GM19328 (cell line): ENCODE results near the gene HIF1AN.
A peak's percentile ranks its signal among the peaks of the same experiment; 100 is the strongest.

Experiments
- ATAC-seq: cut with Tn5 transposase; IDR thresholded peaks from one replicate; pipeline ENCODE4 v1.9.1; 2021; ENCODE audit warnings: mild to moderate bottlenecking, moderate library complexity; ENCODE audit not compliant: unreplicated experiment

Gene HIF1AN

DNA sequence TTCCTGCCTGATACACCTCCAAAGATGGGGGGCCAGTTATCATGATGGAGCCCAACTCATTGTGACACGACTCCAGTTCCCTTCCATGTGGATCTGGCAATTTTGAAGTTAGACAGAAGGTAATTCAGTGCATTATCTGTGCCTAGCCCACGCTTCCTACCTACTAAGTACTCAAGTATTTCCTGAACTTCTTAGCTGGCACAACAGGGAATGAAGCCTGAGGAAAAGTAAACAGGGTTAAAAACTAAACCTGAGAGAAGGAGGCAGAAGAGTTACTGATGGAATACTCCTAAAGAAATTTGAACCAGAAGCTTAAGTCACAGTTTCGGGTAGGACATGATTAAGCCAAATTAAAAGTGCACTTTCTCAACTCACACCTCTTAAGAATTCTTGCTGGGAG, 14.9 kb upstream of the HIF1AN start:
- ATAC-seq: no peak

DNA sequence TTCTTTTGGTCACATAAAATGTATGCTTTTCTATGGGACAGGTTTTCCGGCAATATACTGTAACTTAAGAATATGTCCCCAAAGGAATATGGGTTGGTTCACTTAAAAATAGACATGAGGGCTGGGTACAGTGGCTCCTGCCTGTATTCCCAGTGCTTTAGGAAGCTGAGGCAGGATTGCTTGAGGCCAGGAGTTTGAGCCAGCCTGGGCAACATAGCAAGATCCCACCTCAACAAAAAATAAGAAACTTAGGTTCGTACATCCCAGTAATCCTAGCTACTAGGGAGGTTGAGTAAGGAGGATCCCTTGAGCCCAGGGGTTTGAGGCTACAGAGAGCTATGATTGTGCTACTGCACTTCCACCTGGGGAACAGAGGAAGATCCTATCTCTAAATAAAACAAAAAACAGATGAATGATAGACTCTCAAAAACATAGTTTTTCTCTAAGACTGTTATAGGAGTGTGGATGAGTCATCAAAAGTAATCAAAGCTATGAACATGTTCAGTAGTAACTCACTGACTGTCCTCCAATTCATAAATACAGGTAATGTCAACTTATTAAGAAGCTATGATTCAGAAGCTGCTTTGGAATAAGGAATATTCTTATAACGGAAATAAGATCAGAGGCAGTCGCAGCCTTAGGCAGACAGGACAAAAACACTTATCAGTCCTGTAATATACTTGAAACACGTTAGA, 13.5 kb upstream of the HIF1AN start:
- no peak for ATAC-seq

DNA sequence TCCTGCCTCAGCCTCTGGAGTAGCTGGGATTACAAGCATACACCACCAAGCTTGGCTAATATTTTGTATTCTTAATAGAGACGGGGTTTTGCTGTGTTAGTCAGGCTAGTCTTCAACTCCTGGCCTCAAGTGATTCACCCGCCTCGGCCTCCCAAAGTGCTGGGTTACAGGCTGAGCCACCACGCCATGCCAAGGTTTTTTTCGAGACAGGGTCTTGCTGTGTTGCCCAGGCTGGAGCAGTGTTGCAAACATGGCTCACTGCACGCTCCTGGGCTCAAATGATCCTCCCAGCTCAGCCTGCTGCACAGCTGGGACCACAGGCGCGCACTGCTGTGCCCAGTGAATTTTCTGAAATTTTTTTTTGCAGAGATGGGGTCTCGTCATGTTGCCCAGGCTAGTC, 12.8 kb upstream of the HIF1AN start:
- no peak for ATAC-seq

DNA sequence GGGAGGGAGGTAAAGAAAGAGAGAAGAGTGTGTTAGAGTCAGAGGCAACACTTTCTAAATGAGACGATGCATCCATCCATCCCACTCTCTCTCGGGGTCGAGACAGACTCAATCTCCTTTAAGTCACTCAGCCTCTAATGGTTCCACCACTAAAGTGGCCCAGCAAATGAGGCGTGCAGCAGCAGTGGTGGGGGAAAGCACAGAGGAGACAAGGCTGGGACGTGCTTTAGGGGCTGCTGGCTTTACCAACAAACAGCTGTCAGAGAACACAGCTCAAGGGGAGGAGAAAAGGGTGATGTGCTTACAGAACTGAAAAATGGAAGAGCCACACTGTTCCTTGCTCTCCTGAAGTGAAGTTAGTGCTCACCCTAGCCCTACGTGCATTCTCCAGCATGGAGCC, 11.5 kb upstream of the HIF1AN start:
- ATAC-seq: no peak

DNA sequence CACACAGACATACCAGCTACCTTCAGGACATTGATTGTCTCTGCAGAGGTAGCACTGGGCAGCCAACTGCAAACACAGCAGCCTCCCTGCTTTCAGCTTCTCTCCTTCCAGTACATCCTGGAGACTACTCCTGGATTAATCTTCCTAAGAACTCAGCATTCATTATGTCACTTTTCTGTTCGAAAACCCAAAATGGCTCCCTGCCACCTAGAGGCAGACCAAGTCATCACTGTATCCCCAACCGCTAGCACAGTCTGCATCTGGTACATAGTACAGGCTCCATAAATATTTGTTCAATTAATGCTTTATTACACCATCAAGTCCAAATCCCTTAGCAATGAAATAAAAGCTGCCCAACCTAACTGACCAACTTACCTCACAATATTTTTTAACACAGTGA, 11.1 kb upstream of the HIF1AN start:
- no peak for ATAC-seq

DNA sequence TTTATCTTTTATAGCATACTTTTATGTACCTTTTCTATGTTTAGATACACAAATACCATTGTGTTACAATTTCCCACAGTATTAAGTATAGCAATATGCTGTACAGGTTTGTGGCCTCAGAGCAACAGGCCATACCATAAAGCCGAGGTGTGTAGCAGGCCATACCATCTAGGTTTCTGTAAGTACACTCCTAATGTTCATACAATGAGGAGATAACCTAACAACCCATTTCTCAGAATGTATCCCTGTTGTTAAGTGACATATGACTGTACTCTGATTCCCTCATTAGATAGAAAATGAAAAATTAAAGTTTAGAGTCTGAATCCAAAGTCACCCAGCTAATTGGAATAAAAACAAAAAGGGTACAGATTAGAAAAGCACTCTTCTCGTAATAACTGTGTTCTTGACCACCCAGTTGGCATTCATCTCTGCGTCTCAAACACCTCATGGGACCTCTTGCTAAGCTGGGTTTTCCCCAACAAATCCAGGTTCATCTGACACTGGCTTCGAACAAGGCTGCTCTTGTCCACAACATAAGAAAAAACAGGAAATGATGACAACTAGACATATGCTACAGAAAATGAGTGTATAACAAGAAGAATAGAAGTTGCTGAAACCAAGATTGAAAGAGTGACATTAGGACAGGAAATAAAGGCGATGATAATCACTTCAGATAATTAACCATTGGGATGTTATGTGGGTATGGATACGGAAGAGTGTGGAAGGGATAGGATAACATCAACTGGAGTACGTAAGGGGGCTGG, 7.4 kb upstream of the HIF1AN start:
- no peak for ATAC-seq

DNA sequence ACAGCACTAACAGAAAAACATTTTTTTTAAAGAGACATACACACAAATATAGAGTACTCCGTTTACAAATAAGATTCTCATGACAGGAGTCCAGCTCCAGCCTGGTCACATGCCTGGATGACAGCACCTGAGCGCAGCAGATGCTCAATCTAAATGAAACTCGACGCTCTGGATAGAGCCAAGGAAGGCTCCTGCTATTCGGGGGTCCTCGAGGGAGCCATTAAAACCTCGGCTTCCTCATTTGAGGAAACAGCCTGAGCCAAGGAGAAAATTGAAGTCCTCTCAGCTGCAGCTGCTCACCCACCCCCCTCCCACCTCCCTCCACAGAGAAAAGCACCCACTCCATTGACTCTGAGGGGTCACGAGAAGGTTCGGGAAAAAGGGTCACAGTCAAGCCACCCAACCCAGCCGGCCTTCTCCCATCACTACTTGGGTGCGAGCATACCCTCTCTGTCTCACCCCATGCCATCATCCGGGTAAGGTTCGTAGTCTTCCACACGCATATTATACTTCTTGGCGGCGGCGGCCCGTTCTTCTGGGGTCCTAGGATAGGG, 6.7 kb upstream of the HIF1AN start:
- no peak for ATAC-seq

DNA sequence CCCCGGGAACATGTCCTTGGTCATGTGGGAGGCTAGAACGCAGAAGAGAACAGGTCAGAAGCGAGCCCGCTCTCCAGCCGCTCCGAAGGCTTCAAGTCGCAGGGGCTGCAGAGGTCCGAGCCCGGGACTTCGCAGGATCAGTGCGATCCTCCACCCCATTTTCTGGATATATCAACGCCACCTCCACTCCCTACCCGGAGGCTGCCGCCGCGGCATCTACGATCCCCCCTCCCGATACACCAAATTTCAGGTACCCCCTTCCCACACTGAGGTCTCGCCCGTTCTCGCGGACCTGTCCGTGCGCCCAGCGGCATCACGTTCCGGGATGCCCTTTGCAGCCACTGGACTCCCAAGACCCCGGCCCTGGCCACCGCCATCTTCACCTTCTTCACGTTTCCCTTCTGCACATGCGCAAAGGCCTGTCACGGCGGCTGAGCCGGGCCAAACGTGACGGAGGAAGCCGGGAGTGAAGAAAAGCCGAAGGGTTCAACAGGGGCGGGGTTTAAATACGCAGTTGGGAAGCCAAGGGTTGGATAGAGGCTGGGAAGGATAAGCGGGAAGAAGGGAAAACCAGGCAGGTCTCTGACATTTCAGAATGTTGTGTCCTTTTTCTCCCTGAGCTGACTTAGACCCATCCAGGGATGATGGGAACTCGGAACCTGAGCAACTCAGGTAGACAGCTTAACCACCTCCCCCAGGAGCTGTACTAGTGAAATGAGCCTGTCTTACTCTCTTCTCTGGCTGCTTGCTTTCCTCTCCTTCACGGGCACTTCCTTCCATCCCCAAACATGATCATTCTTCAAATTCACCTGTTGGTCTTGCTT, 6.1 kb upstream of the HIF1AN start, which contains the start of gene NDUFB8:
Gene NDUFB8, minus strand, starts transcription at position 397 of the 824 bp plus-strand sequence. Its CDS starts 20 bp downstream, at position 377.
- ATAC-seq: peak; percentile 74

DNA sequence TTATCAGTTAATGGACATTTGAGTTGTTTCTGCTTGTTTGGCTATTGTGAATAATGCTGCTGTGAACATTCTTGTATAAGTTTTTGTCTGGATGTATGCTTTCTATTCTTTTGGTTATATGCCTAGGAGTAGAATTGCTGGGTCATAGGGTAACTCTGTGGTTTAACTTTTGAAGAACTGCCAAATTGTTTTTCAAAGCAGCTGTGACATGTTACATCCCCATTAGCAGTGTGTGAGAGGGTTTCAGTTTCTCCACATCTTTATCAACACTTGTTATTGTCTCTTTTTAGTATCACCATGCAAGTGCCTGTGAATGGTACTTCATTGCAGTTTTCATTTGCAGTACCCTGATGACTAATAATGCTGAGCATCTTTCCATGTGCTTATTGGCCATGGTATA, 4.0 kb upstream of the HIF1AN start:
- ATAC-seq: no peak

DNA sequence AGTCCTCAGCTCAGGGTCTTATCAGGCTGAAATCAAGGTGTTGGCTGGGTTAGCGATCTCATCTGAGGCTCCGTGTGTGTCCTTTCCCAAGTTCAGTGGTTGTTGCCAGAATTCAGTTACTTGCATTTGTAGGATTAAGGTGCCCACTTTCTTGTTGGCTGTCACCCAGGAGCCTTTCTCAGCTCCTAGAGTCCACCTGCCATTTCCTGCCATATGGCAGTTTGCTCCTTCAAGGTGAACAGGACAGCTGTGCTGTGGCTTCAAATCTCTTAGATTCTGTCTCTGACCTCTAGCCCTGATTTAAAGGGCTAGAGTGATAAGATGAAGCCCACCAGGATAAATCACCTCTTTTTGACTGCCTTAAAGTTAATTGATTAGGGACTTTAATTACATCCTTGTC, 1.0 kb upstream of the HIF1AN start:
- no peak for ATAC-seq

DNA sequence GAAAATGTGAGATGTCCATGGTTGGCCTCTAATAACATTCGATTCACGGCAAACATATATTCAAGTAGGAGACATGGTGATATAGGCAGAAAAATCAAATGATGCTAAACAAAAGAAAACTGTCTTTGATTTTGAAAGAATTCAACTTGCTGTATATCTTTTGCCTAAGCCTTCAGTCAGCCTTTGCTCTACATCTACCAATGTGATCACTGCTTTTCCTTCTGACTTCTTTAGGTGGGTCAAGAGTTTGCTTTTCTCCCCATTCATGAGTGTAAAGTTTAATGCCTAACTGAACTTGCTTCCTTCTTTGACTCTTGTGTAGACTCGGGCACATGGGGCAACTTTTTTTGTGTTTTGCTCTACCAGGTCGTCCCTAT, 417 bp upstream of the HIF1AN start:
- ATAC-seq: no peak

DNA sequence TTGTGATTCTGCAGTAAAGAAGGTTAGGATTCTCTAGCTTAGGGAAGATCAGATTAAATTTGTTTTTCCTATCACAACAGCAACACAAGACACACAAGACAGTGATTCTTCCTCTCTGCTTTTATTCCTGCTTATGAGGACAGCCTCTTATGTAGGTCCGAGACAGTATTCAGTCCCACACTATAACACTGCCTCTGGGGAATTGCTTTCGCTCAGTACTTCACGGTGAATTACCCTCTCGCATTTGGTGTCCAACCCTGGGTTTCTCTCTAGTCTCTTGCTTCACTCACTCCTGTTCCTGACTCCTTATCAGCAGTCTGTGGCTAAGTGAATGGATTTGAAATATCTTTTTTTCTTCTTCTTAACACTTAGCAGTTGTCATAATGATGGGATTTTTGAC, 1.7 kb downstream of the HIF1AN start:
- ATAC-seq: no peak

DNA sequence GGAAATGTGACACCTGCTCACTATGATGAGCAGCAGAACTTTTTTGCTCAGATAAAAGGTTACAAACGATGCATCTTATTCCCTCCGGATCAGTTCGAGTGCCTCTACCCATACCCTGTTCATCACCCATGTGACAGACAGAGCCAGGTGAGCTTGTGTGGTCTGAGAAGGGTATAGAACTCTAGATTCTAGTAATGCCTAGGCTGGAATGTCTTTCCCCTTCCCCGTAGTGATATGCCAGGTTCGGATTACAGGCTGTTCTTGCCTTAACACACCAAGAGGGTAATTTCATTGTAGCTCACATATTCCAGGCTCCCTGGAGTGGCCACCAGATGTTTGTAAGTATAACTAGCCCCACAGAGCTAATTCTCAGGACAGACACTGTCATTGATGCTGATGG, 9.2 kb downstream of the HIF1AN start:
- no peak for ATAC-seq

DNA sequence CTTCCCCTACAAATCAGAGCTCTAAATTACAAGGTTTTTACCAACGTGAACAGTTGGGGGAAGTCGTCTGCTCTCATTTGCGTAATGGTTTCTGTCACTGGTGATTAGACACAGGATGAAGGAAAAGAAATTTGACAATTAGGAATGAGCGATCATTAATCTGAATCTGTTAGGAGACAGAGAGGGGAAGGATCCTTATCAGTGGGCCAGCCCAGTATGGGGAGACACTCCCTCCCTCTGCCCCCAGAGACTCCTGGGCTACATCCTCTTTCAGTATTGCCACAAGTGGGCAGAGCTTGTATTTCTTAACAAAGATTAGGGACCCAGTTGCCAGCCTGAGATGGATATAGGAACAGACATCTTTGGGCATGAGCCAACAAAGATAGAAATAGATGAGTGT, 15.5 kb downstream of the HIF1AN start:
- no peak for ATAC-seq

DNA sequence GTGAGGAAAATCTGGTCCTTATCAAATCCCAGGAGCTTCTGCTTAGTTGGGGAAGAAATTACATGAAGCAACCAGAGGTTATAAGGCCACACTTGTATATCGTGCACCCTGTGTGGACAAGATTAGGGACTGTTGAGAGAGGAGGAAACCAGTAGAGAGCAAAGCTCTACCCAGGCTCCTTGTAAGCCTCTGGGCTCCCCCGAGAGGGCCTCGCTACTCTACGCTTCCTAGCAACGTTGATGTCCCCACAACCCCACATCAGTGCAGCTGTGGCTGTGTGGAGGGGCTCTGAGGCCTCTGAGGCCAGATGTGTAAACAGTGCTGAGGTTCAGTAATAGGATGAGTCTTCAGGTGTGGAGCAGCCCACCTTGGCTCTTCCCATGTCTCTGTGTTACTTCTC, 16.0 kb downstream of the HIF1AN start:
- no peak for ATAC-seq

DNA sequence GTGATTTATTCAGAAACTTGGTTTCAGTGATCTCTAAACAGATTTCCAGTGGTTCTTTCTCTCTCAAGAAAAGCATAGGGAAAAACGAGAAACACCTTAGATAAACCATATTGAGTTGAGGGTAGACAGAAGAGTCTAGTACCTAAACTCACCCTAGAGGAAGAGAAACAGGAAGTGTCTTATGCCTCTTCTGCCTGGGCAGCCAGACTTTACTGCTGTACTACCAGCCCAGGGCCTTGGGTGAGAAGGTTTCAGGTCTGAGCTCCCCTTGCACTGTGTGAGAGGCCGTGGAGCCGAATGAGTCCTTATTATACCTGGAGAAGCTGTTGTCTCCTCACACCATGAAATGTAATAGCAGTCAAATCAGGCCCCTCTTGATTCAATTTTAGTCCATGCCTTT, 18.2 kb downstream of the HIF1AN start:
- ATAC-seq: no peak

DNA sequence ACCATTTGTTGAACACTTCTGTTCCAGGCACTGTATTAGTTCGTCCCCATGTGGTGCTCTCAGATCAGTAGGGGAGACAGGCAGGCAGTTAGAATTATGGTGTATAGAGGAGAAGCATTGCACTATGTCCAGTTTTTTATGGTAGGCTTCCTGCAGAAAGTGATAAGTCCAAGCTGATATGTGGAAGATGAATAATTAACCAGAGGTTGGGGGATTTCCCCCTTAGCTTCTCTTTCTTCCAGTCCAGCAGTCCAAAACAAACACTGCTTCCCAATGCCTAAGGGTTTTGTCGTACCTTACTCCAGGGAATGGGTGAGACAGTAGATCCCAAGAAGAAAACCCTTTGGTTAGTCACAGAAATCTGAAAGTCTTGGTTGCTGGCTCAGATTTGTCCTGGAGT, 19.2 kb downstream of the HIF1AN start:
- no peak for ATAC-seq

DNA sequence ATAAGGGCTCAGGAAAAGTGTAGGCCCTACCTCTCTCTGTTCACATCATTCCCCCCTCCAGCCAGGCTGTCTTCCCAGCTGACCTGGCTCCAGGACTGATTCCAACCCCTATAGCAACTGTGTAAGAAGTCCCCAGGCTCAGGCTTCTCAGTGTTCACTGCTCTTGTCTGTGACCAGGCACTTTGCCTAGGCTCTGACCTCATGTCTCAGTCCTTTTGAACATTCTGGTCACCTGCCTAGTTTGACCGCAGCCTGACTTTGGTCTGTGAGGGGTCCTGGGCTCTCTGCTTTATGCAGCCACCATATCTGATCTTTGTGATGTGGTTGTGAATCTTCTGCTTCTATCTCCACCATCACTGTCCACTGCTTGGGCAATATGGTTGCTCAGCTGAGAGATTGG, 24.5 kb downstream of the HIF1AN start:
- no peak for ATAC-seq

DNA sequence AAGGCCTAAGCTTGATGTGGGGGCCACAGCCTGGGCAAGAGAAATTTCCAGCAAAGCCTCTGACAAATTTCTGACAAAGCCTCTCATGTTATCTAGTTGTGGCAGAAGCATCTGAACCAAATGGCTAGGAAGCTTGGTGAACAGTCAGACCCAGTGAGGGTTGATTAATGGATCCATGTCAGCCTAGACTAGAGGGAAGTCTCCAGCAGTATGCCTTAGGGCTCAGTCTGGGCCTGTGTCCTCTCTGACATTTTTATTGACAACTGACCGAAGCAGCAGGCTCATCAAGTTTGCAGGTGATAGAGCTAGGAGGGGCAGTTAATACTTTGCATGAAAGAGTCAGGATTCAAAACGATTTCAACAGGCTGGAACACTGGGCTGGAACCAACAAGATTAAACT, 25.3 kb downstream of the HIF1AN start:
- ATAC-seq: no peak

DNA sequence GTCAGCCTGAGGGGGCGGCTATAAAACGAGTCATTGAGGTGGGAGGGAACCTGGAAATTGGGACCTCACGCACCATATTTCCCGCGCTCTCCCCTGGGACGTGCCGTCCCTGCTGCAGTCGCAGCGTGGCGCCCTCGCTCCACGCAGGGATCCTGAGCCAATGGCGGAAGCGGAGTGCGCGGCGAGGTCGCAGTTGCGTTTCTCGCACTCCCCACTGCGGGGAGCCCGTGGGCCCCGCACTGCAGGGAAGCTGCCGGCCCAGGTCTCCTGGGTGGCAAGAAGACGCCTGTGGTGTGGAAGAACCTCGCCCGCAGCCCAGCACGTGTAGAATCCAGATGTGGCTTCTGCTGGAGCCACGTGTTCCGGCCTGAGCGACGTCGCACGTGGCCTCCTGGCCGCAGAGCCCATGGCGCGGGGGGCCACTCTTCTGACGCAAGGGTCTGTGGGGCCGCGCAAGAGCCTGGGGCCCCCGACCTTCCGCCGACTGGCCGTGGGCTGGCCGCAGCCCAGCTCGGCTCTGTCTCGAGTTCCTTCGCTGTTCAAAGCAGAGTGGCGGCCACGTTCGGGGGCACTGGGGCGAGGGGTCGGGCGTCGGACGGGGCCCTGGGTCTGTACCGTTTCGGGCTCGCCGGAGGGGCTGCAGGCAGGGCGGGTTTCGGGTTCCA, 26.4 kb downstream of the HIF1AN start:
- ATAC-seq: peak; percentile 77
